ENCODE data around the gene TSPAN9. TPM values are rescaled to one million over a fixed set of nuclear protein-coding genes. Genes with fewer than 3 reads are reported as not detected.

The TSPAN9 gene
- total and polyA plus RNA-seq, 2 experiments from 2014 or later = 6.0 to 31.5 TPM

DNA sequence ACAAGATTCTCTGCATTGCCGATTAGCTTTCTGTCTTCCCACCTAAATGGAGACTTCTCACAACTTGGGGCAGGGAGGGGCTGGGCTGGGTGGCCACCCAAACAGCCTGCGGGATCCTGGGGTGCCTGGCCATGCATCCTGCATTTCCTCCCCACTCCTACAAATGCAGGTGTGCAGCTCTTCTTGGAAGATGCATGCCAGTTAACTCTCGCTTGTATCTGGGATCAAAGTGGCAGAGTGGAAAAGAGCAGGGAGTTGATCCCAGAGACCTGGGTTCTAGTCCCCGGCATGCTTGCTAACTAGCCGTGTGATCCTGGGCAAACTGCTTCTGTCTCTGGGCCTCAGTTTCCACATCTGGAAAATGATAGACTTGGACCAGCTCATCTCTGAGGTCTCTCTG, 136.6 kb downstream of the TSPAN9 start:
- Histone ChIP-seq H3F3A (replicated peaks; ENCODE audit: low read depth) (0 out of 2 replicates have a peak, but pooled peaks cover 4% of the 10 kb centered on the region), H3K36me3 (ENCODE audit: insufficient read depth) (no peaks in the 10 kb centered on the region), H3K79me2 (replicated peaks; ENCODE audit: insufficient read depth) (no peaks in the 10 kb centered on the region), H3K27ac (ENCODE audit: low read depth) (no peak overlapping the region), H3K9me2 (ENCODE audit: insufficient read depth) (no peaks in the 10 kb centered on the region), H3K27me3 (ENCODE audit: insufficient read depth) (no peaks in the 10 kb centered on the region), H4K20me1 (replicated peaks; ENCODE audit: insufficient read depth) (no peaks in the 10 kb centered on the region), H2AFZ (no peak overlapping the region), H3K4me2 (peak overlapping the region; percentile 62), H3K4me3 (no peak overlapping the region), H3K4me1 (ENCODE audit: insufficient read depth) (peaks cover 22% of the 10 kb centered on the region)
- Mint-ChIP-seq H3K4me3 (peak overlapping the region; percentile 14; the same call in 1 of the 3 replicates), H3K4me1 (peaks cover 31% of the 10 kb centered on the region), H3K36me3 (ENCODE audit: low read depth) (no peaks in the 10 kb centered on the region), H3K27ac (no peak overlapping the region), H3K9me3 (no peaks in the 10 kb centered on the region), H3K27me3 (ENCODE audit: insufficient read depth, low read depth, poor library complexity) (peaks cover 8% of the 10 kb centered on the region)
- no peak for ATAC-seq
- TF ChIP-seq POLR2AphosphoS5 (IDR thresholded peaks at IDR 0.05; ENCODE audit: low read depth) = no peak
- TF ChIP-seq ZNF331 (CRISPR knock-in tag; IDR thresholded peaks at IDR 0.05; ENCODE audit: low read depth) = no peak
- no peak for TF ChIP-seq NANOG (IDR thresholded peaks at IDR 0.05; ENCODE audit: borderline replicate concordance)
- TF ChIP-seq, protein P1, sequence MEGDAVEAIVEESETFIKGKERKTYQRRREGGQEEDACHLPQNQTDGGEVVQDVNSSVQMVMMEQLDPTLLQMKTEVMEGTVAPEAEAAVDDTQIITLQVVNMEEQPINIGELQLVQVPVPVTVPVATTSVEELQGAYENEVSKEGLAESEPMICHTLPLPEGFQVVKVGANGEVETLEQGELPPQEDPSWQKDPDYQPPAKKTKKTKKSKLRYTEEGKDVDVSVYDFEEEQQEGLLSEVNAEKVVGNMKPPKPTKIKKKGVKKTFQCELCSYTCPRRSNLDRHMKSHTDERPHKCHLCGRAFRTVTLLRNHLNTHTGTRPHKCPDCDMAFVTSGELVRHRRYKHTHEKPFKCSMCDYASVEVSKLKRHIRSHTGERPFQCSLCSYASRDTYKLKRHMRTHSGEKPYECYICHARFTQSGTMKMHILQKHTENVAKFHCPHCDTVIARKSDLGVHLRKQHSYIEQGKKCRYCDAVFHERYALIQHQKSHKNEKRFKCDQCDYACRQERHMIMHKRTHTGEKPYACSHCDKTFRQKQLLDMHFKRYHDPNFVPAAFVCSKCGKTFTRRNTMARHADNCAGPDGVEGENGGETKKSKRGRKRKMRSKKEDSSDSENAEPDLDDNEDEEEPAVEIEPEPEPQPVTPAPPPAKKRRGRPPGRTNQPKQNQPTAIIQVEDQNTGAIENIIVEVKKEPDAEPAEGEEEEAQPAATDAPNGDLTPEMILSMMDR (conservative IDR thresholded peaks at IDR 0.05; ENCODE audit: low read depth in 2 of 2) = no peak
- TF ChIP-seq EZH2 (IDR thresholded peaks at IDR 0.05; ENCODE audit: low read depth, unreplicated experiment) = no peak
- TF ChIP-seq STAT1 (IDR thresholded peaks at IDR 0.05; ENCODE audit: unreplicated experiment) = no peak
- TF ChIP-seq EZH2phosphoT487 (IDR thresholded peaks at IDR 0.05; ENCODE audit: unreplicated experiment) = no peak
- no peak for TF ChIP-seq JUNB (IDR thresholded peaks at IDR 0.05; ENCODE audit: unreplicated experiment)
- TF ChIP-seq REST (IDR thresholded peaks at IDR 0.05; ENCODE audit: unreplicated experiment) = no peak
- no peak for TF ChIP-seq CREB1 (CRISPR knock-in tag; IDR thresholded peaks at IDR 0.05; ENCODE audit: low read depth)
- no peak for TF ChIP-seq ZNF114 (CRISPR knock-in tag; IDR thresholded peaks at IDR 0.05)
- TF ChIP-seq, protein P2, sequence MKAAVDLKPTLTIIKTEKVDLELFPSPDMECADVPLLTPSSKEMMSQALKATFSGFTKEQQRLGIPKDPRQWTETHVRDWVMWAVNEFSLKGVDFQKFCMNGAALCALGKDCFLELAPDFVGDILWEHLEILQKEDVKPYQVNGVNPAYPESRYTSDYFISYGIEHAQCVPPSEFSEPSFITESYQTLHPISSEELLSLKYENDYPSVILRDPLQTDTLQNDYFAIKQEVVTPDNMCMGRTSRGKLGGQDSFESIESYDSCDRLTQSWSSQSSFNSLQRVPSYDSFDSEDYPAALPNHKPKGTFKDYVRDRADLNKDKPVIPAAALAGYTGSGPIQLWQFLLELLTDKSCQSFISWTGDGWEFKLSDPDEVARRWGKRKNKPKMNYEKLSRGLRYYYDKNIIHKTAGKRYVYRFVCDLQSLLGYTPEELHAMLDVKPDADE (IDR thresholded peaks at IDR 0.05) = no peak
- TF ChIP-seq ZNF462 (CRISPR knock-in tag; IDR thresholded peaks at IDR 0.05) = no peak
- no peak for DNase-seq (ENCODE audit: low spot score)
